H9 (cell line): ENCODE data around the gene GRIK4. TPM values are rescaled to one million over a fixed set of nuclear protein-coding genes. Genes with fewer than 3 reads are reported as not detected.

Source experiments
- DNase-seq: peaks from one replicate; pipeline ENCODE4 v3.0.0-alpha.2; 2017
- H2AFZ ChIP-seq: one replicate; pipeline ENCODE4 v1.6.1; 2013; ENCODE audit warnings: mild to moderate bottlenecking, low read length, control low read depth, moderate library complexity
- H2AK5ac ChIP-seq: 2 replicates; pipeline ENCODE4 v1.6.1; 2013; ENCODE audit warnings: low read length, control low read depth, mixed read lengths; ENCODE audit not compliant: insufficient read length
- H2BK120ac ChIP-seq: one replicate; pipeline ENCODE4 v1.6.1; 2013; ENCODE audit warnings: low read depth, mild to moderate bottlenecking, low read length, control low read depth, inconsistent platforms; ENCODE audit not compliant: poor library complexity, severe bottlenecking
- H2BK12ac ChIP-seq: 2 replicates; pipeline ENCODE4 v1.6.1; 2013; ENCODE audit warnings: low read length, control low read depth, mixed read lengths, low read depth; ENCODE audit not compliant: insufficient read length
- H2BK15ac ChIP-seq: 2 replicates; pipeline ENCODE4 v1.6.1; 2013; ENCODE audit warnings: low read depth, low read length, control low read depth
- H2BK20ac ChIP-seq: one replicate; pipeline ENCODE4 v1.6.1; 2013; ENCODE audit warnings: low read depth, mild to moderate bottlenecking, low read length, control low read depth, inconsistent platforms; ENCODE audit not compliant: poor library complexity, severe bottlenecking
- H2BK5ac ChIP-seq: 2 replicates; pipeline ENCODE4 v1.6.1; 2013; ENCODE audit warnings: low read length, control low read depth, mixed read lengths; ENCODE audit not compliant: insufficient read length
- H3K14ac ChIP-seq: 2 replicates; pipeline ENCODE4 v1.6.1; 2013; ENCODE audit warnings: low read length, control low read depth; ENCODE audit not compliant: insufficient read depth
- H3K18ac ChIP-seq: 2 replicates; pipeline ENCODE4 v1.6.1; 2013; ENCODE audit warnings: low read depth, mild to moderate bottlenecking, mixed read lengths, low read length, control low read depth; ENCODE audit not compliant: insufficient read length
- H3K23ac ChIP-seq: 2 replicates; pipeline ENCODE4 v1.6.1; 2013; ENCODE audit warnings: low read length, control low read depth, mixed read lengths, low read depth; ENCODE audit not compliant: insufficient read length
- H3K23me2 ChIP-seq: 2 replicates; pipeline ENCODE4 v1.6.1; 2013; ENCODE audit warnings: low read depth, mild to moderate bottlenecking, mixed read lengths, low read length, control low read depth; ENCODE audit not compliant: insufficient read length, poor library complexity, severe bottlenecking
- H3K27ac ChIP-seq: 2 replicates; pipeline ENCODE4 v1.5.1; 2013; ENCODE audit warnings: low read length, control low read depth, mixed read lengths, low read depth; ENCODE audit not compliant: insufficient read length
- H3K27me3 ChIP-seq: 2 replicates; pipeline ENCODE4 v1.6.1; 2013; ENCODE audit warnings: low read length, control low read depth, inconsistent platforms; ENCODE audit not compliant: insufficient read depth
- H3K4ac ChIP-seq: 2 replicates; pipeline ENCODE4 v1.6.1; 2013; ENCODE audit warnings: low read depth, mild to moderate bottlenecking, control low read depth, inconsistent platforms, low read length, moderate library complexity
- H3K4me1 ChIP-seq: 2 replicates; pipeline ENCODE4 v1.6.1; 2013; ENCODE audit warnings: low read length, control low read depth, inconsistent platforms; ENCODE audit not compliant: insufficient read depth
- H3K4me2 ChIP-seq: 2 replicates; pipeline ENCODE4 v1.6.1; 2013; ENCODE audit warnings: low read length, control low read depth, mixed read lengths; ENCODE audit not compliant: insufficient read length, insufficient read depth
- H3K56ac ChIP-seq: 2 replicates; pipeline ENCODE4 v1.6.1; 2013; ENCODE audit warnings: low read depth, mild to moderate bottlenecking, mixed read lengths, low read length, control low read depth; ENCODE audit not compliant: insufficient read length
- H3K79me1 ChIP-seq: 2 replicates; pipeline ENCODE4 v1.6.1; 2013; ENCODE audit warnings: low read depth, mild to moderate bottlenecking, moderate library complexity, low read length, control low read depth, inconsistent platforms; ENCODE audit not compliant: insufficient read depth, poor library complexity, severe bottlenecking
- H3K79me2 ChIP-seq: 2 replicates; pipeline ENCODE4 v1.6.1; 2013; ENCODE audit warnings: low read length, control low read depth, inconsistent platforms; ENCODE audit not compliant: insufficient read depth
- H3K9ac ChIP-seq: 2 replicates; pipeline ENCODE4 v1.6.1; 2013; ENCODE audit warnings: low read length, control low read depth, mixed read lengths; ENCODE audit not compliant: insufficient read length; ENCODE audit errors: extremely low read depth
- H3K9me3 ChIP-seq: one replicate; pipeline ENCODE4 v1.6.1; 2013; ENCODE audit warnings: low read depth, low read length, inconsistent platforms; ENCODE audit not compliant: control insufficient read depth
- H3T11ph ChIP-seq: one replicate; pipeline ENCODE4 v1.6.1; 2013; ENCODE audit warnings: mild to moderate bottlenecking, low read length, control low read depth, inconsistent platforms
- H4K20me1 ChIP-seq: one replicate; pipeline ENCODE4 v1.6.1; 2013; ENCODE audit not compliant: control insufficient read depth, insufficient read length, insufficient read depth
- H4K5ac ChIP-seq: 2 replicates; pipeline ENCODE4 v1.6.1; 2013; ENCODE audit warnings: low read depth, mild to moderate bottlenecking, mixed read lengths, low read length, control low read depth; ENCODE audit not compliant: insufficient read length
- H4K8ac ChIP-seq: replicated peaks from 2 replicates; pipeline ENCODE4 v1.6.1; 2013; ENCODE audit warnings: low read length, control low read depth, mixed read lengths, low read depth; ENCODE audit not compliant: insufficient read length
- H4K91ac ChIP-seq: 2 replicates; pipeline ENCODE4 v1.6.1; 2013; ENCODE audit warnings: low read depth, mild to moderate bottlenecking, moderate library complexity, mixed read lengths, low read length, control low read depth; ENCODE audit not compliant: insufficient read length
- H3K27ac Mint-ChIP-seq, 3 experiments: 2 replicates in 2 of 3; 3 replicates in 1 of 3; pipeline ENCODE4 v1.8.0; 2020 to 2021; ENCODE audit warnings: mixed read lengths in 3 of 3, mild to moderate bottlenecking in 1 of 3, moderate library complexity in 1 of 3
- H3K27me3 Mint-ChIP-seq: 2 replicates; pipeline ENCODE4 v1.8.0; 2021; ENCODE audit warnings: low read depth, mild to moderate bottlenecking, moderate library complexity, mixed read lengths
- H3K36me3 Mint-ChIP-seq, 3 experiments: 2 replicates in 2 of 3; 3 replicates in 1 of 3; pipeline ENCODE4 v1.8.0; 2020 to 2021; ENCODE audit warnings: low read depth in 3 of 3, mixed read lengths in 3 of 3; ENCODE audit not compliant: insufficient read depth in 1 of 3
- H3K4me1 Mint-ChIP-seq, 2 experiments: 2 replicates each; pipeline ENCODE4 v1.8.0; 2020; ENCODE audit warnings: mixed read lengths in 2 of 2
- H3K4me3 Mint-ChIP-seq, 2 experiments: 2 replicates in 1 of 2; 3 replicates in 1 of 2; pipeline ENCODE4 v1.8.0; 2020 to 2021; ENCODE audit warnings: mild to moderate bottlenecking in 2 of 2, mixed read lengths in 2 of 2, moderate library complexity in 1 of 2
- H3K9me3 Mint-ChIP-seq, 2 experiments: 2 replicates in 1 of 2; 3 replicates in 1 of 2; pipeline ENCODE4 v1.8.0; 2020; ENCODE audit warnings: mild to moderate bottlenecking in 2 of 2, mixed read lengths in 2 of 2, moderate library complexity in 1 of 2
- CTCF ChIP-seq: fragments of 200-600 bp; sonication (generic); conservative IDR thresholded peaks from 3 replicates; pipeline ENCODE4 v1.8.0; 2021; ENCODE audit warnings: antibody characterized with exemption, mild to moderate bottlenecking
- WGBS: extraction: QIAGEN DNeasy Blood & Tissue Kit; methylation state at CpG from one replicate; pipeline ENCODE4 v1.1.7; 2013; ENCODE audit warnings: missing lambda C conversion rate, low lambda C conversion rate, mixed read lengths; ENCODE audit not compliant: insufficient read length; ENCODE audit errors: extremely low coverage; 5-methylcytosine and 5-hydroxymethylcytosine counted together
- total RNA-seq: library from RNA; stranded (reverse); gene quantifications from 2 replicates; pipeline ENCODE4 v1.2.1, GENCODE V29; 2021

The GRIK4 gene
- total RNA-seq, 1 experiment from 2014 or later = 2.3 TPM

- H3K27me3 ChIP-seq = peaks cover under 1% of the 10 kb centered on the region; the same call in 1 of the 2 replicates
- no peak overlapping the region for H2BK20ac ChIP-seq
- no peak for DNase-seq
- Mint-ChIP-seq H3K4me1 (peaks cover 5 to 7% of the 10 kb centered on the region in 2 experiments; a peak in 3 of 4 replicates), H3K4me3 (no peak overlapping the region), H3K27me3 (peaks cover 70% of the 10 kb centered on the region), H3K27ac (no peak overlapping the region), H3K9me3 (no peaks in the 10 kb centered on the region), H3K36me3 (no peaks in the 10 kb centered on the region)
- no peaks in the 10 kb centered on the region for H3K79me2 ChIP-seq
- no peak overlapping the region for H3K18ac ChIP-seq
- H3K23ac ChIP-seq = no peak overlapping the region
- H3K9ac ChIP-seq = no peak overlapping the region
- no peak overlapping the region for H3K56ac ChIP-seq
- H4K5ac ChIP-seq = no peak overlapping the region
- H2AFZ ChIP-seq = no peak overlapping the region
- no peak overlapping the region for H4K8ac ChIP-seq
- no peak overlapping the region for H3K4ac ChIP-seq
- TF ChIP-seq CTCF = no peak
- no peak overlapping the region for H2BK120ac ChIP-seq
- no peak overlapping the region for H2BK15ac ChIP-seq
- no peak overlapping the region for H4K91ac ChIP-seq
- no peak overlapping the region for H2BK12ac ChIP-seq
- H3K14ac ChIP-seq = no peak overlapping the region
- H3K79me1 ChIP-seq = no peaks in the 10 kb centered on the region
- no peaks in the 10 kb centered on the region for H3K9me3 ChIP-seq
- H2AK5ac ChIP-seq = no peak overlapping the region
- no peaks in the 10 kb centered on the region for H3K23me2 ChIP-seq
- no peak overlapping the region for H3K4me2 ChIP-seq
- H3K4me1 ChIP-seq = no peaks in the 10 kb centered on the region
- no peak overlapping the region for H2BK5ac ChIP-seq
- H4K20me1 ChIP-seq = no peaks in the 10 kb centered on the region
- no peak overlapping the region for H3K27ac ChIP-seq
- H3T11ph ChIP-seq = no peak overlapping the region
- no CpG with 5 or more reads among the region's 5 CpGs for WGBS
These were observed 144.0 kb downstream of the GRIK4 start for GRCh38 chr11:120655589-120655988.
